Measurements from ENCODE around the gene MRFAP1L1.
"Not testable (repeated sequence)": the region's sequence is repeated elsewhere in the genome, so short reads cannot be mapped to it uniquely, and the experiment has no call there.

MRFAP1L1 gene

DNA sequence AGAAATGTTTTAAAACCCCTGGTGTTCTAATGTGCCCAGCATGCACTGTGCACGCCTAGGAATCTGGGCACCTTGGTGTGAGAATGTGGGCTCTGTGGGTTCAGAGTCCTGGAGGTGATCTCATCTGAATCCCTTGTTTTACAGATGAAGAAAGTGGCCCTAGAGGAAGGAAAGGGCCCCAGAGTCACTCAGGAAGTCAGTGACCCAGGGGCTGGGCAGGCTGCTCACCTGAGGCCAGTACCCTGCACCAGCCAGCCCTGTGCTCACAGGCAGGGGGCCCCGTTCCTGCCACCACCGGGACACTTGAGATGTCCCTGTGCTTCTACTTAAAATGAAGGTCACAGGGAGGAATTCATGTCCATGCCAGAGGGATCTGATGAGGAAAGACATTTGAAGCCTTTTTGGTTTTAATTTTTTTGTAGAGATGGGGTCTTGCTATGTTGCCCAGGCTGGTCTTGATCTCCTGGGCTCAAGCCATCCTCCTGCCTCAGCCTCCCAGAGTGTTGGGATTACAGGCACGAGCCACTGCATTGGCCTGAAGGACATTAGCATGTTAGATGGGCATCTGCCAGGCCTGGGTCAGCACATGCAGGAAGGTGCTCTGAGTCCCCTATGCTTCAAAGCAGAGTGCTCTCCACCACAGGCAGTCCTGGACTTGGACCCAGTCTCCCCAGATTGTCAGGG lies 23.4 kb downstream of the MRFAP1L1 start:
- DNase-seq = no peak

DNA sequence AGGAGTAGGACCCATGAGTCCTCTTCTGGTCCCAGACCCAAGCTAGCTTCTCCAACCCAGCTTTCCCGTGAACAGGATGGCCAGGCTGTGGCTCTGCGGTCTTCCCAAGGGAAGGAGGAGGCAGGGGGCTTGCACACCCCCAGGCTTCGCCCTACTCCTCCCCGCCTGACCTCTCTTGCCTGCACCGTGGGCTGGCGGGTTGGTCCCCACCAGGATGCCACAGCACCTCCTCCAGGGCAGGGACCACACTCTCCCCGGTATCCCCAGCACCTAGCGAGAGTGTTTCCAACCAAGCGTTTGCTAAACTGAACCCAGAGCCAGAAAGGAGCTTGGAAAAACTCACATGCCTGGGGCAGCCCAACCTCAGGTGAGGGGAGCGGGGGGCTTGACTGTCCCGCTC lies 25.0 kb downstream of the MRFAP1L1 start:
- DNase-seq = no peak

DNA sequence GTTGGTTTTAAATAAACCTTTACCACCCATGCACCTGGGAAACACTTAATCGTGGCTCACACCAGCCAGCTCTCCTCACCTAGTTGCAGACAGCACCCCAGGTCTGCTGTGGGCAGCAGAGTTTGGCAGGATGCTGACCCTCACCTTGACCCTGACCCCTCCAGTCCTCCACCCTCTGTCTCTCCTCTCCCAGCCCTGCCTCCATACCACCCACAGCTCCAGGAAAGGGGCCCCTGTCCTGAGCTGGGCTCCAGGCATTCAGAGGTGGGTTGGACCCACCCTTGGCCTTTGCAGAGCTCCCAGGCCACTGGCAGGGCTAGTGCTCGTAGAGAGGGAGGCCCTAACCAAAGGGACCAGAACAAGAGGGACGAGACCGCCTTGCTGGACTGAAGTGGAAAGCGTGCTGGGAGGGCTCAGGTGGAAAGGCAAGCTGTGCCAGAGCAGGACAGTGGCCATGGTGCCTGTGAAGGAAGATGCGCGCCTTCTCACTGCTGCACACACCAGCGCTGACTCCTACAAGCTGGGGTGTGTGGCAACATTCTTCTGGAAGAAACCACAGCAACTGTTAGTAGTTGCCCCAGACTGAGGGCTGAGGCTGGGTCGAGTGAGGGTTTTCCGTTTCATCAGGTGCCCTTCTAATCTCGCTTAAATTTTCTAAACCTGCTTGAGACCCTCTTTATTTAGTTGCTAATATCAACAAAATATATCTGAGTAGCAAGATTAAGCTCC lies 26.6 kb downstream of the MRFAP1L1 start:
- no peak for DNase-seq

DNA sequence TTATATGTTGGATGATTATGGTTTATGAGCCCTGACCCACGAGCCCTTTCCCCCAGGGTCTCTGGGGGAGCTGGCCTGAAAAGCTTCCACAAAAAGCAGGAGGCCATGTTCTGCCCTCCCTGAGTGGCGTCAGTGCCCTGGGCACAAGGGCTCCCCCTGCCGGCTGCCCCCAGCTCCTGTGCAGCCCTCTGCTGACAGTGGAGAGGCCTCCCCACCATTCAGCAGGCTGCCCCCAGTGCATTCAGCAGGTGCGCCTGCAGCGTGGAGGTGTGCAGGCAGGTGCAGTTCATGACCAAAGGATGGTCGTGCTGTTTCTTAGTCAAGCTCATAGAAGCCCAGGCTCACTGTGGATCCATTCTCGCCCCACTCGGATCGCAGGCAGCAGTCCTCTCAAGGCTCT lies 28.5 kb downstream of the MRFAP1L1 start:
- no peak for DNase-seq

DNA sequence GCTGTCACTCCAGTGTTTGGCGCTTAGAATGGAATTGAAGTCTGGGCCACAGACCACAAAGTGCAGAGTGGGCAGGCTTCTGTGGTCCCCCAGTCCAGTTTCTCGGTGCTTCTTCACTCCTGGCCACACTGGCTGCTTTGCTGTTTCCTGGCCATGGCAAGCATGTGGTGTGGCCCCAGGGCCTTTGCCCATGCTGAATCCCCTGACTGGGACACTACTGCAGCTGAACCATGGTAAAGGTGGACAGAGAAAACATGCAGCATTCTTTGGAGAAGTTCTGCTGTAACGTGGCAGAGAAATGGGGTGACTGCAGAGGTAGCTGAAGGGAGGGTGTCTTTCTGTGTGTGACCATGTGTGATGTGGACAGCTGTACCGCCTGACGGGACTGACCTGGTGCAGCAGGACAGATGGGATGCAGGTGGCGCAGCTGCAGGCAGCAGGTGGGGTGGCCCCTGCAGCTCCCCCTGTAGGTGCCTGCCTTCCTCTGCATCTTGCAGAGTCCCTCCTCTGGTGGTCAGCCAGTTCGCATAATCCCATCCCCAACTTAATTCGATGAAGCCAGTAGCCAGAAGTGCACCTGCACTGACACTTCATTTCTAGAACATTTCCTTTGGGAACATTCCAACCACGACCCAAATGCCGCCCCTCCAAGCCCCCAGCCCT lies 29.2 kb downstream of the MRFAP1L1 start:
- DNase-seq = no peak

DNA sequence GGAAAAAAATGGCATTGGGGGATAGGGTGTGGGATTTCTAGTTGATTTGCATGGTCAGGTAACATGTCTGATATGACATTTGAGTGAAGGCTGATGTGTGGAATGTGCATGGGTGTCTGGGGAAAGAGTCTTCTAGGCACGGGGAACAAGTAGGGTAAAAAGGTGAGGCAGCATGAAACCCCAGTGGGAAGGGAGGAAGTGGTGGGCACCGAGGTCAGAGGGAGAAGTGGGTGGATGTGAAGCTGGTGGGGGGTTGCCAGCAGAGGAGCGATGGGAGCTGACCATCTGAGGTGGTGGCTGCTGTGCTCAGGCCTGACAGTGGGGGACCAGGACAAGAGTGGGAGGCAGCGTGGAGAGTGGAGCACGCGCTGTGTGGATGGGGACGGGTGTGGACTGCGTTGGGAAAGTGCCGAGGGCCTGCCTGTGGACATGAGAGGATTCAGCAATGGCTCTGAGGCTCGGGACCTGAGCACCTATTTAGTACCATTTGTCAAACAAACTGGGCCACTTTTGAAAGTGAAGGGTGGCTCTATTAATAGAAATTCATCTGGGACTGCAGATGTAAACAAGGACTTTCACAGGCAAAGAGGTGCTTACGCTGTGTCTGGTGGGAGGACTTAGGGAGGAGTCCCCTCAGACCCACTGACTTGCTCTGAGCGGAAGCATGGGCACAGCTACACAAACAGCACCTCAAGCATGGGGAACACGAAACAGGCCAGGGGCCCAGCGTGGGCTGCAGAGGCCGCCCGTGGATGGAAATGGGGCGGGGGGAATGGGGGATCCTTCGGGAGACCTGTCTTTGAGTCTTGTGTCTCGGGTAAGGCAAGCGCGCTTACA lies 32.7 kb downstream of the MRFAP1L1 start:
- DNase-seq = no peak

DNA sequence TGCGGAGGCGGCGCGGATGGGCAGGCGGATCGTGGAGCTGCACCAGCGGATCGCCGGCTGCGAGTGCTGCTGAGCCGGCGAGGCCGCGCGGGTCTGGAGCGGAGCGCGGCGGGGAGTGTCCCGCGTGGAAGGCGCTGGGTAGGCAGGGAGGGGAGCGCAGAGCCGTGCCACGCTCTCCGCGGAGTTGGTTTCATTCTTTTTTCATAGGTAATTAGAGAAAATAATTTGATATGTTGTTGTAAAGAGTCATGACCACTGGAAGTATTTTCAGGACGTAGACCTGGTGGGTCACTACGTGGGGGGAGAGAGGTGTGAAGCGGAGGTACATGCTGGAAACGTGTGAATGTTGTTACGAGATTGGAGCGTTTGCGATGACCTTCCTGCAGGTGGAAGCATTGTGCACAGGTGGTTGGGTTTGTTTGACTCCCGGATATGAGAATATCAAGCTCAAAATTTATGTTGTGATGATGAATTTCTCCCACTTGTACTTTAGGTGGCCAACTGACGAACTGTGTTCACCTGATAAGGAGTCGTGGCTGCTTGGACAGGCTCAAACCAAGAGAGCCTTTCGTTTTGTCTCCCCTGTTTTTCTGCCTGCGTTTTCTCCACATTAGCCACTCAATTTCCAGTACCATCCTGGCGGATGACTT lies 35.0 kb downstream of the MRFAP1L1 start:
- peak in 2 of 4 experiments; percentile 34 to 36 for DNase-seq

DNA sequence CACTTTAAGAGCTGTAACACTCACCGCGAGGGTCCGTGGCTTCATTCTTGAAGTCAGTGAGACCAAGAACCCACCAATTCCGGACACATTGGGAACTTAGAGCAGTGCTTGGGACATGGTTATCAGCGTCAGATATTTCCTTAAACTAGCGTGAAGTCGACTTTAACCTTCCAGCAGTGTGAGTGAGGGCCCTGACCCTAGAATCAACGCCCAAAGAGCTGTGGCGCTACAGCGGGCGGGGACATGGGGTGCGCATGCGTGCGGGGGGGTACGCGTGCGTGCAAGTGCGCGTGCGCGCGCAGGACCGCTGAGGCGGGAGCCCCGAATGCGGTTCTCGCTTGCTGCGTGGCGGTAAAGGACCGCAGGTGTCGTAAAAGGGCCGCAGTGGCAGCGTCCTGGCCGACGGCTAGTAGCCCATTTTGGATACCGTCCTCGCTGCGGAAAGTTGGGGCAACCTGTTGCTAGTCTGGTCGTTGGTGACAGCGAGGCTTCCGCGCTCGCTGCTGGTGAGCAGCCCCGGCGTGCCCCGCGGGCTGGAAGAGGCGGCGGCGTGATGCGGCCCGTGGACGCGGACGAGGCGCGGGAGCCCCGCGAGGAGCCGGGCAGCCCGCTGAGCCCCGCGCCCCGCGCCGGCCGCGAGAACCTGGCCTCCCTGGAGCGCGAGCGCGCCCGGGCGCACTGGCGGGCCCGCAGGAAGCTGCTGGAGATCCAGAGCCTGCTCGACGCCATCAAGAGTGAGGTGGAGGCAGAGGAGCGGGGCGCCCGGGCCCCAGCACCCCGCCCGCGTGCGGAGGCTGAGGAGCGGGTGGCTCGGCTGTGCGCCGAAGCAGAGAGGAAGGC lies 35.8 kb downstream of the MRFAP1L1 start:
- DNase-seq = peak; percentile 79 to 93 (median 90)

DNA sequence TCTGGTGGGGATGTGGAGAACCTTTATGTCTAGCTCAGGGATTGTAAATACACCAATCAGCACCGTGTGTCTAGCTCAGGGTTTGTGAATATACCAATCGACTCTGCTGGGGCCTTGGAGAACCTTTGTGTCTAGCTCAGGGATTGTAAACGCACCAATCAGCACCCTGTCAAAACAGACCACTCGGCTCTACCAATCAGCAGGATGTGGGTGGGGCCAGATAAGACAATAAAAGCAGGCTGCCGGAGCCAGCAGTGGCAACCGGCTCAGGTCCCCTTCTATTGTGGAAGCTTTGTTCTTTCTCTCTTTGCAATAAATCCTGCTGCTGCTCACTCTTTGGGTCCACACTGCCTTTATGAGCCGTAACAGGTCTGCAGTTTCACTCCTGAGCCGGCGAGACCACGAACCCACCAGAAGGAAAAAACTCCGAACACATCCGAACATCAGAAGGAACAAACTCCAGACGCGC lies 36.4 kb downstream of the MRFAP1L1 start:
- peak in 2 of 4 experiments; percentile 46 to 48 for DNase-seq

DNA sequence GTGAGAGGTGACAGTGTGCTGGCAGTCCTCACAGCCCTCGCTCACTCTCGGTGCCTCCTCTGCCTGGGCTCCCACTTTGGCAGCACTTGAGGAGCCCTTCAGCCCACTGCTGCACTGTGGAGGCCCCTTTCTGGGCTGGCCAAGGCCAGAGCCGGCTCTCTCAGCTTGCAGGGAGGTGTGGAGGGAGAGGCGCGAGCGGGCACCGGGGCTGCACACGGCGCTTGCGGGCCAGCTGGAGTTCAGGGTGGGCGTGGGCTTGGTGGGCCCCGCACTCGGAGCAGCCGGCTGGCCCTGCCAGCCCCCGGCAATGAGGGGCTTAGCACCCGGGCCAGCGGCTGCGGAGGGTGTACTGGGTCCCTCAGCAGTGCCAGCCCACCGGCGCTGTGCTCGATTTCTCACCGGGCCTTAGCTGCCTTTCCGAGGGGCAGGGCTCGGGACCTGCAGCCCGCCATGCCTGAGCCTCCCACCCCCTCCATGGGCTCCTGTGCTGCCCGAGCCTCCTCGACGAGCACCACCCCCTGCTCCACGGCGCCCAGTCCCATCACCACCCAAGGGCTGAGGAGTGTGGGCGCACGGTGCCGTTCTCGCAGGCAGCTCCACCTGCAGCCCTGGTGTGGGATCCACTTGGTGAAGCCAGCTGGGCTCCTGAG lies 37.0 kb downstream of the MRFAP1L1 start:
- DNase-seq = not testable (repeated sequence)

DNA sequence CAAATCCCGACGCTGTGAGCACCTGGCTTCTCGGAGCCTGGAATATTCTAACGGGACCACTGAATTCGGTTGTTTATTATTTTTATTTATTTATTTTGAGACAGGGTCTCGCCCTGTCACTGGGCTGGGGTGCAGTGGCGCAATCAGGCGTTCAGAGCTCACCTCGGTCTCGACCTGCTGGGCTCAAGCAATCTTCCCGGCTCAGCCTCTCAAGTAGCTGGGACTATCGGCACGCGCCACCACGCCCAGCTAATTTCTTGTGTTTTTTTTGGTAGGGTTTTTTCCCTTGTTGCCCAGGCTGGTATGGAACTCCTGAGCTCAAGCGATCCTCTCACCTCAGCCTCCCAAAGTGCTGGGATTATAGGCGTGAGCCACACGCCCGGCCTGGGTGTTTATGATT lies 37.5 kb downstream of the MRFAP1L1 start:
- no peak for DNase-seq

DNA sequence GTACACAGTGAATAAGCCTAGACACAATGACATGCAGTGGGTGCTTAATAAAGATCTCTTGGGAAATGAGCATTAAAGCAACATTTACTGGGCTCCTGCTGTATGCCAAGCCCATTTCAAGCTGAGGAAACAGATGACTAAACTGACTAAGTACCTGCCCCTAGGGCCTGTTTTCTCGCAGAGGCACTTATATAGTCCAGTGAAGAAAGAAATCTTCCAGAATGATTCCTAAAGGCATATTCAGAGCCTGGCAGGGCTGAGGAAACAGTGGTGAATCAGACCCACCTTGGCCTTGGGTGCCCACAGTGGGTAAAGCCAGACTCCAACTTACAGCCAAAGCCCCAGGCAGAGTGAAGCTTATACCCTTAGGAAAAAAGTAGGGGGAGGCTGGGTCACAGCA lies 38.0 kb downstream of the MRFAP1L1 start:
- no peak for DNase-seq

DNA sequence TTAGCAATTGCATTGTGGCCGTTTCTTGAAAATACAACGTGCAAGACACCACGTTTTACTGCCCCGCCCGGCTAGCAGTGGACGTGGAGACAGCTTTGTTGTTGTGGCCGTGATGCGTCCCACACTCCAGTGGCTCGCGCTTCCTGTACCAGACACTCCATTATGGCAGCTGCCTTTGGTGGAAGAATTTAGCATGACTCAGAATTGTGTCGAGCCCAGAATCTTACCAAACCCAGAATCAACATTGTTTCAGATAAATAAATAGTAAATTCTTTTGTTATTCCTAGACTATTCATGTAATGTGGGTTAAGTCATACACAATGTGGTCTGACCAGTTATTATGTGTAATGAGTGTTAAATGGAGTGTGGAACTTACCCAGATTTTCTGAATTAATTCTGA lies 41.3 kb downstream of the MRFAP1L1 start:
- DNase-seq = no peak

DNA sequence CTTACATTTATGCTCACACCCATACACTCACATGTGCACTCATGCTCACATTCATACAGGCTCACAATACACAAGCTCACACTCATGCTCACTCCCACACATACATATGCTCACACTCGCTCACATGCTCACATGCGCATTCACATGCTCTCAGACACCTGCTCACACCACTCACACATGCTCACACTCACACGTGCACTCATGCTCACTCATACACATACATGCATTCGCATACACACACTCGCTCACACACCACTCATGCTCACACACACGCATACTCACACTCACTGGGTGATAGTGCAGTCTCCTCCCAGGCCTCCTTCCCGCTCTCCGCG lies 44.4 kb downstream of the MRFAP1L1 start:
- DNase-seq = no peak

DNA sequence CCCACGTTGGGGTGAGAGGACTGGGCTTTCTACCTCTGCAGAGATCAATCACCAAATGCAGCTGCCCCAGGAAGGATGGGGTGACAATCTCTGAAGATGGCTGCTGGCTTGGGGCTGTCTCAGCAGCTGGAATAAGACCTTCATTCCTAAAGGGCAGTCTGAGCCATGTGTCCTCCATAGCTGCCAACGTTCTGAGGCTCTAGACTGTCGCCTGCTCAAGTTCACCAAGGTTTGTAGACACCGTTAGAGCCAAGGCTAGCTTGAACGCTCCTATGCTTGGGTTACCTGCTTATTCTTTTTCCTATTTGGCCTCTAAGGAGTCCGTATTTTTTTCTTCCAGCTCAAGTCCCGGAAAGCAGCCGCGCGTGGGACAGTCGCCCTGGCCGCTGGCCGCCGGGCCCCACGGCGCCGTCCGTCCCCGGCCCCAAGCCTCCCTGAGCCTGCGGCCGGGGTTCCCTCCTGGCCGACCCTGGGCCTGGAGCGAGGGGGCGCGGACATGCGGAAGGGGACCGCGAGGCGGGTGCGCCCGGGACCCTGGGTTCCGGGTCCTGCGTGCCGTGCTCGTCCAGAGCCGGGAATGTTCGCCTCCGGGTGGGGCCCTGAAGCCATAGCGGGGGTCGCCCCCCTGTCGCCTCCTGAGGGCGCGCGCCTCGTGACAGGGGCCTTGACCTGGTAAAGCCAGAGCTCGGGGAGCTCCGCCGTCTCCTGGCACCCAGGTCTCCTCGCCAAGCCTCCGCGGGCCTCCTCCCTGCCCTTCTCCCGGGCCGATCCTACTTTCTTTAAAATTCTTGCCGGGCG lies 45.9 kb downstream of the MRFAP1L1 start:
- DNase-seq = no peak

DNA sequence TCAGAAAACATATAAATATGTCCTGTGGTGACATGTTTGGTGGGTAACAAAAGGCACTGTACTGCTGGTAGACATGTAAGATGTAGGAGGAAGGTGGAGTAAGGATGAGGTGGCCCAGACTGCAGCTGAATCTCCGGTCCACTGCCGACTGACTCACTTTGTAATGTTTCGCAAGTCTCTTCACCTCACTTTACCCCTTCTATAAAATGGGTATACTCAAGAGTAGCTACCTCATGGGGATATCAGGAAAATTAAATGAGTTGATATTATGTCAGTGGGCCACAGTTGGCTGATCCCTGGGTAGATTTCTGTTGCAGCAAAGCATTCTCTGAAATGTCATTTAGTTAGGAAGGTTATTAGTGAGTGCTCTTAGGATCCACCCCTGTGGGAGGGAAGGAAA lies 47.1 kb downstream of the MRFAP1L1 start:
- DNase-seq = no peak

DNA sequence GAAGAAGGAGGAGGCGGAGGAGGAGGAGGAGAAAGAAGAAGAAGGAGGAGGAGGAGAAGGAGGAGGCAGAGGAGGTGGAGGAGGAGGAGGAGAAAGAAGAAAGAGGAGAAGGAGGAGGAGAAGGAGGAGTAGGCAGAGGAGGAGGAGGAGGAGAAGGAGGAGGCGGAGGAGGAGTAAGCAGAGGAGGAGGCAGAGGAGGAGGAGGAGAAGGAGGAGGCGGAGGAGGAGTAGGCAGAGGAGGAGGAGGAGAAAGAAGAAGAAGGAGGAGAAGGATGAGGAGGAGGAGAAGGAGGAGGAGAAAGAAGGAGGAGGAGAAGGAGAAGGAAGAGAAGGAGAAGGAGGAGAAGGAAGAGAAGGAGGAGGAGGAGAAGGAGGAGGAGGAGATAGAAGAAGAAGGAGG lies 49.2 kb downstream of the MRFAP1L1 start:
- DNase-seq = no peak

DNA sequence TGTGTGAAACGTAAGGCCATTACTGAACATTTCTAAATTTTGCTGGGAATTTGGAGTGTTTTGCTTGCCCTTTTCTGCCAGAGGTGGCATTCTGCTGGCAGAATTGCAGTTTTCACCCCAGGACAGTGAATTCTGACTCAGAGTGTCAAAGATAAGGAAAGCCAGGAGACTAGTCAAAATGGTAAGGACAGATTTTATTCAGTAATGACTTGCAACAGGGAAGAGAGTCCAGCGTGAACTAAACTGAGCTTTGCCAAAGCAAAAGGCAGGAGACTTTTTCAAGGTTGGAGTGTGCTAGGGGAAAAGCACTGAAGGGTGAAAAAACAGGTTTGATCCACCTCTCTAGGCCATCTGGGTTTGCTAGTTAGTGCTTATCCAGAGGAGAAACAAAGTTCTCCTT lies 49.8 kb downstream of the MRFAP1L1 start:
- no peak for DNase-seq

DNA sequence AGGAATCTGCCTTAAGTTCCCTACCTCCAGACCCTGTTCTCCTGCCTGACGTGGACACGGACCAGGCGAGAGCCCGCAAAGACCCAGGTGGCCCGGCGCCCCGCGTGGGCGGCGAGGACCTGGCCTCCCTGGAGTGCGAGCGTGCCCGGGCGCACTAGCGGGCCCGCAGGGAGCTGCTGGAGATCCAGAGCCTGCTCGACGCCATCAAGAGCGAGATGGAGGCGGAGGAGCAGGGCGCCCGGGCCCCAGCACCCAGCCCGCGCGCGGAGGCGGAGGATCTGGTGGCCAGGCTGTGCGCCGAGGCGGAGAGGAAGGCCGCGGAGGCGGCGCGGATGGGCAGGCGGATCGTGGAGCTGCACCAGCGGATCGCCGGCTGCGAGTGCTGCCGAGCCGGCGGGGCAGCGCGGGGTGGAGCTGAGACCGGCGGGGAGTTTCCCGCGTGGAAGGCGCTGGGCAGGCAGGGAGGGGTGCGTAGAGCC lies 51.0 kb downstream of the MRFAP1L1 start:
- peak in 2 of 4 experiments; percentile 28 to 52 for DNase-seq

DNA sequence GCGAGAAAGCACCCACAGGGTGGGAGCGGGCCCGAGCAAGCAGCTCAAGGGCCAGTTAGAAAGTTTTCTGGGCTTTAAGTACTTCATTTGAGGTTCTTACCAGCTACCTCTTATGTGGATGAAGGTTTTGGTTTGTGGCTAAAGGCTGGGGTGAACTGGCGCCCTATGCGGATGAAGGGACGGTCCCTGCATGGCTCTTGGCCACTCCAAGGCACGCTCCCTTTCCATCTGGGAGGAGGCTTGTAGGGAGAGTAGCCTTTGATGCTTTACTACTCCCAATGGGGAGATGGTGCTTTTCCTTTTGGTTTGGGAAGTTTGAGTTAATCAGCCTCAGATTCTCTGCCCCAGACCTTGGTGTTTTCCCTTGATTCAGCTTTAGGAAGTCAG lies 51.5 kb downstream of the MRFAP1L1 start:
- no peak for DNase-seq
